NCI-H2107 (cell line): ENCODE results near the gene ZBTB7C.

Source experiments
- DNase-seq: peaks from one replicate; lab custom pipeline; 2025; lab: John Stamatoyannopoulos, UW

The ZBTB7C gene

DNA sequence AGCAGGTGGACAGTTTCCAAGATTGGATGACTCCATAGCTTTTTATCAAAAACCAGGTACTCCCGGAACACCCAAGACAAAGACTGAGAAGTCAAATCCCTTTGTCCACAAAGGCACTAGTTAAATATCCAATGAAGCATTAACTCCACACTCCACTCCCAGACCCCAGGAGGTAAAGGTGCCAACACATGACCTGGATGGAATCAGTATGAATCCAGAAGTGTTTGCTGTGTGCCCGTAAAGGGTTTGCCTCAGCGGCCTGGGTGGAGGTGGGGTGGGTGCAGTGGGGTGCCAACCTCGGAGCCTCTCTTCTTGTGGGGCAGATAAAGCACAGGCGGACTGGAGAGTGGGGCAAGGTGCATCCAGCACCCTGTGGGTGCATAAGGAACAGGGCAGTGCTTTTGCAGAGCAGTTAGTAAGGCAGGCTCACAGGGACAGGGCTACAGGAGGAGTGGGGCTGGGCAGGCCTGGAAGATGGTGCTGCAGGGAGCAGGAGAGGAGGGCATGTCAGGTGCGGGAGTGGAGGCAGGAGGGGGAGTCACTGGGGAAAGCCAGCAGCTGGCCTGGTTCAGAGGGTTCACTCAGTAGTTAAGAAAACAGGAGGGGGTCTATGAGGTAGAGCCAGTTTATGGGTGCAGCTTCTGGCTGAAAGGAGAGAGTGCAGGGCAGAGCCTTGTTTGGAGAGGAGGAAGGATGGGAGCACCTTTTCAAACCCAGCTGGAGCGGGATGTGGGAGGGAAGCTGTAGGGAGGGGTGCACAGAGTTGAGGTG is 270.3 kb downstream of the ZBTB7C start:
- DNase-seq = peak; percentile 88

DNA sequence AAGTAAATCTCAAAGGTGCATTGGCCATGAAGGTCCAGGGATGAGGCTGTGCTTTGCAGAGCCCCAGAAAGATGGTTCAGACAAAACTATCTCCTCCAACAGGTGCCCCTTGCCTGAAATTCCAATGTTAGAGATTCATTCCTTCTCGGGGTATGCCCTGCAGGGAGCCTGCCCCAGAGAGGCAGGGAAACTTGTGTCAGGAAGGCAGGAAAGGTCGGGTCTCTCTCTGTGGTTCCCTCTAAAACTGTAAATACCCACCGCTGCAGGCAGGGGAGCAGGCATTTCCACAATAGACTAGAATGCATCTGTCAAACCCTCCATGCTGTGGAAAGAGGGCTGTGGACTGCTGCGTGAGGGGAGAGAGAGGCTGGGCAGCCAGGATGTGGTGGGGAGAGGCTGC is 271.0 kb downstream of the ZBTB7C start:
- no peak for DNase-seq

DNA sequence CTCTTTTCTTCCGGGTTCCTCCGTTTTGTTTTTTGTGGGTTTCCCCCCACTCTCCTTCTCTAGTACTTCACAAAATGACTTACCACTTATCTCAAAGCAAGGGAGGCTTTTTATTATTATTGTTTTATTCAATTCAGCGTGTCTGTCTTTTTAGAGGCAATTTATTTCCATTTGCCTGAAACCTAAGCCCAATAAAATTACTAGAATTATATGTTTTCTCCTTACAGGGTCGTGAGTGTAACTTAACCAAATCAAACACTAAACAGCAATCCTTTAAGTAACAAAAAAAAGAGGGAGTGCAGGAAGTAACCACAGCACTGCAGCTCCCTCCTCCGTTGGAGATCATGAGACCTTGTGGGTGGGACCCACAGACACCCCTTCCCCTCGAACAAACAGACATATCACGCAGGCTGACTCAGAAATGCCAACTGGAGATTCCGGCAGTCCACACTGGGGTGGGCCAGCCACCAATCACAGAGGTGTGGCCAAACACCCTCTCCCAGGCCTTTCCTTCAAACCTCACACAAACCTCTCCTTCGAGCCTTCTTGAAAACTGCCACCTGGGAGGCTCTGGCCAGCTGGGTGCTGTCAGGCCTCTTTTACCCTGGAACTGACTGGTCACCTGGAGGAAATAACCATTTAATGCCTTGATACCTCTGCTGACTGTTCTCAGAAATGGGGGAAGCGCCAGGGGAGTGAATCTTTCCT is 271.7 kb downstream of the ZBTB7C start:
- no peak for DNase-seq

DNA sequence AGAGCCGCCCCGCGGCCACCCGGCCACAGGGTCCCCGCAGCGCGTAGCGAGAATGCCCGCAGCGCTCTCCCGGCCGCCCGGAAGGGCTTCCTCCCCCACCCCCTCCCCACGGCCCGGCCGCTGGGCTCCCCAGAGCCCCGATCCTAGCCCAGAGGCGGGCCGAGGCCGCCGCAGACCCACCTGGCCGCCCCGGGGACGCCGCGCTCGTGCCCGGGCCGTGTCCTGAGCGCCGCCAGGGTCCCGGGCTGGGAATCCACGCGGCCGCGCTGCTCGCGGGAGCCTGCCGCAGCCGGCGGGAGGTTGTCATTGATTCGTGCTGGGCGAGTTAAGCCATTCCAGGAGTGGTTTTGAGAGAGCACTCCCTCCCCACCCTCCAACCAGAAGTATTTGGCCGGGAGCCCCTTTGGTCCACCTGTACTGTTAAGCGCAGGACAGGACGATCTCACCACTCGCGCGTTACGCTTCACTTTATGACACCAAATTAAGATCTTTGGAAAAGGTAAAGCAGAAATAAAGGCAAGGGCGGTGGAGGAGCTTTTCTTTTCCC is 272.3 kb downstream of the ZBTB7C start:
- DNase-seq = no peak

DNA sequence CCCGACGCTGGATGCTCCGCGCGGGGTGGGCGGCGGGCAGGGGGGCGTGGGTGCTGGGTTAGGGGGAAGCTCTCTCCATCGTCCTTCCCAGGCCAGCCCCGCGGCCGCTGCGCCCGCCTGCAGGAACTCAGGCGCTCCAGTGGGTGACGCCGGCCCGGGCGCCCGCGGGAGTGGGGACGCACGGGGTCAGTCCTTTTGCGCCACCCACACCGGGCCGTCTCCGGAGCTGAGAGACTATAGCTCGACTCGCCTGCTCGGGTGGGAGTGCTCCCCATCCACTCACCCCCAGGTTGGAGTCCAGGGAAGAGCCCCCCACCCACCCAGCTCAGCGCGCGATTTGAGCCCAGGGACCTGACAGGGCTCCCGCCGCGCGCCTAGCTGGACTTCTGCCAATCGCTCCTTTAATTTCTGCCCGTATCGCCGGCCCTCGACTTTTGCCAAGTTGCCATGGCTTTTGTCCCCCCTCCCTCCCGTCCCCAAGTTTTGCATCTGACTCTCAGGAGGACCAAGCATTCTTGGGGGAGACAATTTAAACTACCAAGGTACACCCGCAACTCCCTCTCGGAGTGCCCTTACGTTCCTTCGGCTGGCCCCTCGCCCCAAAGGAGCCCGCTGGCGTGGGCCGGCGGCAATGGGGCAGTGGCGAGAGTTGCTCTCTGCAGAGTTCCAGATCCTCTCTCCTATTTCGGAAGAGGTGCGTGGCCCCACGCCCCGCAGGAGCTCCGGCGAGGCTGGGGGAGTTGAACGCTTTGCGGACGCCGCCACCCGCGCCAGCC is 272.9 kb downstream of the ZBTB7C start:
- no peak for DNase-seq

DNA sequence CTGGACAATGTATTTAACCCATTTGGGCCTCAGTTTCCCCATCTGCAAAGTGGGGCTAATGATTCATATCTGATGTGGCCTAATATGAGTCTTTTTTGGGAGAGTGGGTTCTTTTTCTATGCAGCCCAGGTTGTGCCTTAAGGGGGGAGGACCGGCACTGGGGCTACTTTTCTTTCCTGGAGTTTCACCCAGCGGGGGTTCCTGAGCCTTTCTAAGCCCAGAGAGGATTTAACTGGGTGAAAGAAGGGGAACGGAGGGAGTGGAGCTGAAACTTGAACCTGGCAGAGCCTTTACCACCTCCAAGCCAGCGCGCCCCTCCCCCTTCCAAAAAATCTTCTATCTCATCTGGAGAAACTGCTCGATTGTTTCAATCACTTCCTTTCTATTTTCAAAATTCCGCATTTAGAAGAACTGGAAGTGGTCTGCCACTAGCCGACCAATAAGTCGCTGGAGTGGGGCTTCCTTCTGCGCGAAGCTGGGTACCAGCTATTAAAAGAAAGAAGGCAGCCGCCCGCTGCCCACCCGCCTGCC is 273.7 kb downstream of the ZBTB7C start:
- no peak for DNase-seq

DNA sequence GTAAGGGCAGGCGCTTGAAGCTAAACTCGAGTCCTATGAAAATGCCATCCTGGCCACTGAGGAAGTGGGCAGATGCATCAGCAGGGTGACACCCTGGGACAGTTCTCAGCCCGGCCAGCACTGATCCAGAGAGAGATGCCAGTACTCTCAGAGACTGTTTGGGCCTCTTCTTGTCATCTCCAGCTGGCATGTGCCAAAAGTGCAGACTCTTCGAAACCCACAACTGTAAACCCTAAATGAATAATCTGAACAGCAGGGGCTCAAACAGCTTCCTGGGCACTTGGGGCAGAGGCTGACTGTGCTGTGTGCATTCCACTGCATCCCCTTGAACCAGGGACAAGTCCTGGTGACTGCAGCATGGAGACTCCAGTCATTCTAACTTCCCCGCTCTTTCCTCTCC is 274.6 kb downstream of the ZBTB7C start:
- DNase-seq = no peak

DNA sequence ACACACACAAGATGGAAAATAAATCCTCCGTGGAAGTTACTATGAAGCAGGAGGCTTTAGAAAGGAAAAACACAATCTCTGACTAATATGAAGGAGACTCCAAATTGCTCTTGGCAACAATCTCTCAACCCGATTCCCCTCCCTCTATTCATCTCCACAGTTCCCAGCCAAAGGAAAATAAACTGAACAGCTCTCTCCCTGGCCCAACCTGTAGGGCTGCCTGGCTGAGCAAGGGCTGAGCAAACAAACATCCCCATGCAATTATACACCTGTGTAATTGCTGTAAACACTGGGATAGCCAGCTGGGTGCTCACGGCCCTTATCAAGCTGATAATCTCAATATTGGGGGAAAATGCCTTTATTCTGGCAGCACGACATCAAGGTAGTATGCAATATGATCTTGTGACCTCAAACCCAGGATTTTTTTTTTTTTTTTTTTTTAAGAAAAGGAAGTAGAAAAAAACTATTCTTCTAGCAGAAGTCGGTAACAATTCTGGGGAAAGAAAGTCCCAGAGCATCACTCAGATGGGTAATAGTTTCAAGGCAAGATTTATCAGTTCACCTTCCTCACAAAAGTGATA is 275.4 kb downstream of the ZBTB7C start:
- no peak for DNase-seq

DNA sequence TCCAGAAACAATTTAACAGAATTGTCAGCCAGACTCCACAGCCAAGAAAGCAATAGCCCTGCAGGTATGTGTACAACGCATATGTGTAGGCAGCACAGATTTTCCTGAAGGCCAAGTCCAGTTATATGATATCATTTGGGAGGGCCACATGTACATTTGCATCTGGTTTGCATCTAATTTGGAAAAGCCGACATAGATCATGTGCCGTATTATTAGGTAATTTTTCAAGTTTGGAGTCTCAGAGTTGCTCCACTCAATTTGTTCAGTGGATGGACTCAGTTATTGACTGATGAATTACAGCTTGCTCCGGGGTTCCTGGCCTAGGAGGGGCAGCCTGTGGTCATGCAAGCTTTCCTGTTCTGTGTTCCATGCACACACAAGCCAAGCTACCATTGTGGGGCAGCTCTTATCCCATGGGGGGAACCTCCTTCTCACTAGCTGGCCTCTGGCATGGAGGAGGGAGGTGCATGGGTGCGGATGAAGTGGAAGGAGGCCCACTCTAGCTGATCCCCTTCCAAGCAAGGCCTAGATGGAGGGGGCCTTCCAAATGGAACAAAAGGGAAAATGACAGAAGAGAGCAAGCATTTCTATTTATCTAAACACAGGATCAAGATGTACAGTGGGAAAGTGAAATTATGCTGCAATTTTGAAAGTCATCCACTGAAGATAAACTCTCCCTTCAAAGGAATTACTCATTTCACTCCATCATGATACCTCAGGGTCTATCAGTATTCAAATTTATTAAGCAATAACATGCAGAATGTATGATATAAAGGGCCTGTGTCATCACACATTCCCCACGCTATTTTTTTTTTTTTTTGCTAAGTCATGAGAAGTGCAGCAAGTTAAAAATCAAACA is 276.2 kb downstream of the ZBTB7C start:
- no peak for DNase-seq

DNA sequence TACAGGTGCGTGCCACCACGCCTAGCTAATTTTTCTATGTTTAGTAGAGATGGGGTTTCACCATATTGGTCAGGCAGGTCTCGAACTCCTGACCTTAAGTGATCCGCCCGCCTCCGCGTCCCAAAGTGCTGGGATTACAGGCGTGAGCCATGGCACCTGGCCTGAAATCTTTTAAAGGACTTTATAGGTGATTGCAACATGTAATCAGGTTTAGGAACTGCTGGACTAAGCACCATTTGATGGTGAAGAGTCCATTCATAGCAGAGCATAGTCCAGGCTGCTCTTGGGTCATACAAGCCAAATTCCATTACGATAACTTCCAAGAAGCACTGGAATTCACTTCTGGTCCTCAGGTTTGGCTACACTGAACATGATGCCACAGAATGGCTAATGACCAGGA is 278.1 kb downstream of the ZBTB7C start:
- no peak for DNase-seq

DNA sequence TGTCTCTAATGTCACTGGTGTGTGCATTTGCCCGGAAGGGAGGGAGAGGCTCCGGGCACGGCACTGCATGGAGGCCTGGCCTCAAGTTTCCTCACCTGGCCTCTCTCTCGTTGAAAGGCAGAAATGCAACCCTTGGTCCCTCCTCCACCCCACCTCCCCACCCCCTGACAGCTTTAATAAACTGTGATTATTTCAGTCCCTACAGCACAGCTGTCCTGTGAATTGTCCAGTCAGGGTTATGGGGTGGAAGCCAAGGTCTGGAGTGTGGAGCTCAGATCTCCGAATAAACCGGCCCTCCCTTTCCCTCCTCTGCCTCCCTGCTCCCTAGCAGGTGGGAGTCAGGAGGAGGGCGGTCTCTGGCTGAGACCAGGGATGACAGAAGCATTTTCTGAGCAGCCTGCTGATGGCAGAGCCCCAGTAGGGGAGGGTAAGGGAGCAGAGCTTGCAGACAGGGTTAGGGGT is 279.5 kb downstream of the ZBTB7C start:
- DNase-seq = peak; percentile 57

DNA sequence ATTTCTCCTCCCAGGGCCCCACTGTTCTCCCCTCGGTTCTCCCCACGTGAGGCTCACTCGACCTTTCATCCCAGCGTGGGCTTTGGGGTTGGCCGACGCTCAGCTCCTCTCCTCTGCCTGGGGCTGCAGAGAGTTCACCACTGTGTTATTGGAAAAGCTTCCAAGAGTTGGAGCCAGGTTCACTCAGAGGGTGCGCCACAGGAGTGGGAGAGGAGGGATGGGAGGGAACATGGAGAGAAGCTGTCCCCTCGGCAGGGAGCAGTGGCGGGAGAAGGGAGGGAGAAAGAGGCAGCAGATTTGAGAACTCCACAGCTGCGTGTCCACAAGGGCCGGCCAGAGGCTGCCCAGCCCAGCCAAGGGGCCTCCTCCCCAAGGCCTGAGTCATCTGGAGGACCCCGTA is 281.6 kb downstream of the ZBTB7C start:
- DNase-seq = no peak

DNA sequence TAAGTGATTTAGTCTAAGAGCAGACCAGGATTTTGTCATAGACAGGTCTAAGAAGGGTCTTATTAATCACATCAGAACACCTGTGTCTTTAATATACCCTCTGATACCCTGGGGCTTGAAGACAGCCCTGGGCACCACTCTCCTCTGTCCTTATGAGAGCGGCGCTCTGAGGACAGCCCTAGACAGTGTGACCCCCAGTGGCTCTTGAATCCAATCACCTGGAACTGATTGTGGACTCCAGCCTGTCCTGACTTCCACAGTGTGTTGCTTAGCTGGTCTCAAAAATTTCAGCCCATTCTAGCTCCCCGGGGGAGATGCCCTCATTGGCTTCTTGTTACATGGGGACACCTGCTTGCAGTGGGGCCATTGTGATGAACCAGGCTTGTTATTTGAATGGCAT is 282.9 kb downstream of the ZBTB7C start:
- no peak for DNase-seq

DNA sequence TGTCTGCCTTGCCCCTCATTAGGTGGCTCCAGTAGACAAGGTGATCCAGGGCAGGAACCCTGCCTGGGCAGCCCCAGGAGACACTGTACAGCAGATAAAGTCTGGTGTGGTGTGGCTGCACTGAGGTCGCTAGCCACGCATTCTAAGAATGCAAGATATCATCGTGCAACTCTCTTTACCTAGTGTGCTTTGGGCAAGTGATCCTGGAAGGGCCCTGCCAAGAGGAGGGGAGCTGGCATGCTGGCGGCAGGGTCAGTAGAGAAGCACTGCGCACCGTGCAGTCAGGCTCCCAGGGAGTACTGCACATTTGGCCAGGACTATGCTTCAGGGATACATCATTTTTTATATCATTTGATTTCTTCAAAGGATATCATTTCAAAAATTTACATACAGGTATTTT is 283.5 kb downstream of the ZBTB7C start:
- DNase-seq = no peak

DNA sequence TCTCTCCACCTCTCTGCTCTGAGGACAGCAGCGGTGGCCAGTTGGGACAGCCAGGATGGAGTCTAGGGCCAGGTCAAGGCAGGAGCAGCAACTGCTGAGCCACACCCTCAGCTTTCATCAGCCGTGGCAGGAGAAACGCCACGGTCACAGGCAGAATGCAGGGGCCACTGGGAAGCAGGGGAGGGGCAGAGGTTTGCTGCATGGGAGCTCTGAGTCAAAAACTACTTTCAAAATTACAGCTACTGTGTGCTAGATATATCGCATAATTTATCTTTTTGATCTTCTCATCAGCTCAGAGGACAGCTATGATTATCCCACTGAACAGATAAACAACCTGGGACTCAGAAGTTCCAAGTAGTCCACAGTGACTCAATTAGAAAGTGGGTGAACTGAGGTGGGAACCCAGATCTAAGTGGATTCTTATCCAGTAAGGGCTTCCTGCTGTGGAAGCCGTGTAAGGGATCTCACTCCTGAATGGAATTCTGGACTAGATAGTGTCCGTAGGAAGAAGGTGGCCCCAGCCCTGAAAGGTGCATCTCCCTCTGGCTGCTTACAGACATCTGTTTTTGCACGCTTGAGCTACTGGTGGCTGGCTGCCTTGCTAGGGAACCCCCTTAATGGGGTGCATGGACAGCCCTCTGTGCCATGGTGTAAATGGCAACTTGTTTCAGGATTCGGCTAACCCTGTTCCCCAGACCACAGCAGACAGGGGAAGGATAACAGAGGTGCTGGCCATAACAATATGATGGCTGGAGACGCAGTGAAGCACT is 284.1 kb downstream of the ZBTB7C start:
- DNase-seq = no peak

DNA sequence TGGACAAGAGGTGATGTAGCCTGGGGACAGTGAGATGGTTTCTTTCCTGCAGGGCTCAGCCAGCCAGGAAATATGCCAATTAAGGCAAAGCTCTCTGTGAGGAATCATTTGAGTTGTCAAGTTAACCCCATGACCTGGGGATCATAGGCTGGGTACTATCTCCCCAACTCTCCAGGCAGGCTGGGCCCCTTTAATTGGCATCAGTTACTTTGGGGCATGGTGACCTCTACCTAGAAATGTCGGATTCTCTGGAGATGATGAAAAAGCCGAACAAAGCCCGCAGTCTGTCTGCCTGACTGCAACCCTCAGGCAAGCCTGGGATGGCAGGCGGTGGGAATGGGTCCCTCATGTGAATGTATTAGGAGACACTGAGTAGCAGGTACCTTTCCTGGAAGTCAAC is 285.2 kb downstream of the ZBTB7C start:
- no peak for DNase-seq

DNA sequence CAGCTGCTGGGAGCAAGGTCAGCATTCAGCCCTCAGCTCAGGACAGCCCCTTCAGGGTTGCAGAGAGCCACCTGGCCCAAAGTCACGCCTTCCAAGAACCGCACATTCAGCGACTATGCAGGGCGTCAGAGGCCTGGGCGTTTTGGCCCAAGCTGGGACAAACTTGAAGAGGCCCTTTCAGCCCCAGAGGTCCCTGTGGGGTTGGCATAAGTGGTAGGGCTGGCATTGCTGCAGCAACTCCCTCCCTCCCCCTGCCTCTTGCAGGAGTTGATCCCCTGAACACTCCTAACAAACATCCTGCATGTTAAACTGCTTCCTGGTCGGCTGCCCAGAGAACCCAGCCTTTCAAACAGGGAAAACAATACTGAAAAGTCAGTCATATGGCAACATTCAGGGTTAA is 285.9 kb downstream of the ZBTB7C start:
- no peak for DNase-seq

DNA sequence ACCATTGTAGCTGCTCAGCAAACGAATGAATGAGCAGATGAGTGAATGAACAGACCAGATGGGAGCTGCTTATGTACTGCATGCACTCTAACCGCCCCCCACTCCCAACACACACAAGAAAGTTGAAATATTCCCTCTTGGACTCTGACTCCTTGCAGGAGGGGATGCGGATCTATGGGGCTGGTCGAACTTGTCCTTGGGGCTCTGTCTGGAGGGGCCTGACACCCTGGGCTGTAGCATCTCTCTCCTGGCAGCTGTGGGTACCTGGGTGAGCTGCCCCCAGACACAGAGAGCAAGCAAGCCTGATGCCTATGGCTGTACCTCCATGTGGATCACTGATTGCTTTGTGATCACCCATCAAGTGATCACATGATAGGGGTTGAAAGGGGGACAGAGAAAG is 286.4 kb downstream of the ZBTB7C start:
- no peak for DNase-seq

DNA sequence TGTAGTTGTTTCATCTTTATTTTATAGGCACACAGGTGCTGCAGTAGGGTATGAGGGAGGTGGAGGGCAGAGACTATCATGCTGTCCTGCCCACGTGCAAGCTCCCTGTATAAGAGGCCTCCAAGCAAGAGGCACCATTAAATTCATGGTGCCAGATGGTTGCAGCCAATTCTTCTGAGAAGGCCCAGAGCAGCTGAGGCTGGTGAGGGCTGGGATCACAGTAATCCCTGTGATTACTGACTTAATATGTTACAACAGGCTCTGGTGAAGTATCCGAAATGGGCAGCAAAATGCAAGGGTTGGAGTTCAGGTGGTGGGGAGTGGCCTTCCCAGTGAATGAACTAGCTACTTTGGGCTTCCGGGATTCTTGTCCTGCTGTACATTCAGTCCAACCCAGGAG is 286.8 kb downstream of the ZBTB7C start:
- no peak for DNase-seq

DNA sequence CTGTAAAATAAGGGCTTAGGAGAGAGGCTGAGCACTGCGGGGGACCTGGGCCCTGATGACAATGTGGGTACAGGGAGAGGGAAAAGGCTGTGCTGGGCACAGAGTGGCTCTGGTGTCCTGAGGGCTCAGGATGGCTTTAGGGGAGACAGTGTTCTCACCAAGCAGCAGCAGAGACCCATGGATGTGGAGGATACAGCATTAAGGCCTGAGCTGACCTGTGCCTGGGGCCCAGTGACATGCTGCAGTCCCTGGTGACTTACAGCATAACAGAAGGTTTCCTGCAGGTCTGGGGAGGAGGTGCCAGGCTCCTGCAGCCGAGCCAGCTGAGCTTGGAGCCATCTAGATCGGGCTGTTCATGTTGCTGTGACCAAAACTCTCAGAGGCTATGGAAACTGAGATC is 287.4 kb downstream of the ZBTB7C start:
- no peak for DNase-seq
